HCT116 (cell line): Measurements from ENCODE around the gene ABCA1. TPM values are rescaled to one million over a fixed set of nuclear protein-coding genes. Genes with fewer than 3 reads are reported as not detected.

Experiments
- ATAC-seq: fragments of 200-7000 bp; cut with Tn5 transposase; 2 replicates; pipeline ENCODE4 v1.9.1; 2020; ENCODE audit warnings: mild to moderate bottlenecking, moderate library complexity
- BruUV-seq: library from RNA; stranded (reverse); fragments of 400-500 nt; replicated peaks from 2 replicates; lab custom pipeline; 2021; lab: Mats Ljungman, UMichigan
- CTCF ChIA-PET: fragments of 300-600 bp; sonication (Branson Sonifier 250); formaldehyde crosslinking; loops from one replicate; lab custom pipeline; 2021; ENCODE audit warnings: antibody characterized with exemption; lab: Charles Lee
- POLR2A ChIA-PET: fragments of 300-600, 350-600 bp; sonication (Branson Sonifier 250); formaldehyde crosslinking; loops from one replicate; lab custom pipeline; 2021; ENCODE audit warnings: antibody characterized with exemption; lab: Charles Lee
- RAD21 ChIA-PET, 2 experiments: fragments of 300-600 bp; sonication (Branson Sonifier 250); formaldehyde crosslinking; loops; one replicate each; lab custom pipeline; 2023; ENCODE audit warnings: low total read pairs in 2 of 2; ENCODE audit not compliant: uncharacterized antibody in 2 of 2, unreplicated experiment in 2 of 2, low non-redundant PET in 1 of 2; lab: Charles Lee
- DNase-seq: peaks from one replicate; pipeline ENCODE4 v3.0.0-alpha.2; 2010; ENCODE audit warnings: low read depth, low spot score
- H2AFZ ChIP-seq: fragments of 200-600 bp; shearing (Covaris generic), sonication (generic); 2 replicates; pipeline ENCODE4 v1.6.1; 2017; ENCODE audit warnings: low read depth, mixed run types, mixed read lengths, antibody characterized with exemption, low read length; ENCODE audit not compliant: poor library complexity, severe bottlenecking
- H3K27ac ChIP-seq: 2 replicates; pipeline ENCODE4 v1.5.1; 2012; ENCODE audit warnings: low read depth, low read length
- H3K27me3 ChIP-seq: fragments of 200-600 bp; sonication (generic); 2 replicates; pipeline ENCODE4 v1.6.1; 2016; ENCODE audit warnings: mixed run types, low read length, mixed read lengths; ENCODE audit not compliant: insufficient read depth
- H3K36me3 ChIP-seq, 2 experiments: fragments of 200-500 bp in 1 of 2; fragments of 200-600 bp in 1 of 2; sonication (Bioruptor generic) in 1 of 2; sonication (generic) in 1 of 2; 2 replicates each; pipeline versions ENCODE4 v1.5.1 to v1.6.1; 2014 to 2016; ENCODE audit warnings: low read length in 2 of 2, inconsistent platforms in 1 of 2, mixed read lengths in 1 of 2, mixed run types in 1 of 2; ENCODE audit not compliant: insufficient read depth in 2 of 2, control insufficient read depth in 1 of 2
- H3K4me1 ChIP-seq, 2 experiments: fragments of 200-600 bp in 1 of 2; sonication (generic) in 1 of 2; 2 replicates each; pipeline versions ENCODE4 v1.5.1 to v1.6.1; 2012 to 2017; ENCODE audit warnings: low read length in 2 of 2, inconsistent platforms in 1 of 2, mild to moderate bottlenecking in 1 of 2, mixed read lengths in 1 of 2, mixed run types in 1 of 2, moderate library complexity in 1 of 2; ENCODE audit not compliant: insufficient read depth in 2 of 2, control insufficient read depth in 1 of 2
- H3K4me2 ChIP-seq: fragments of 200-600 bp; sonication (generic); 2 replicates; pipeline ENCODE4 v1.6.1; 2017; ENCODE audit warnings: mixed run types, low read length, mixed read lengths
- H3K4me3 ChIP-seq, 2 experiments: fragments of 200-600 bp in 1 of 2; sonication (generic) in 1 of 2; replicated peaks in 1 of 2; 2 replicates each; pipeline ENCODE4 v1.5.1; 2011 to 2016; ENCODE audit warnings: low read length in 2 of 2, control low read depth in 1 of 2, low read depth in 1 of 2, mild to moderate bottlenecking in 1 of 2, mixed read lengths in 1 of 2, mixed run types in 1 of 2
- H3K79me2 ChIP-seq: fragments of 200-600 bp; sonication (generic); 2 replicates; pipeline ENCODE4 v1.6.1; 2017; ENCODE audit warnings: mild to moderate bottlenecking, mixed run types, low read length, moderate library complexity, mixed read lengths; ENCODE audit not compliant: insufficient read depth
- H3K9ac ChIP-seq: fragments of 200-600 bp; sonication (generic); 2 replicates; pipeline ENCODE4 v1.6.1; 2016; ENCODE audit warnings: low read length, mixed read lengths
- H3K9me2 ChIP-seq: fragments of 200-600 bp; sonication (generic), shearing (Covaris generic); 2 replicates; pipeline ENCODE4 v1.6.1; 2017; ENCODE audit warnings: mixed run types, mild to moderate bottlenecking, moderate library complexity; ENCODE audit not compliant: insufficient read depth
- H3K9me3 ChIP-seq, 2 experiments: fragments of 200-500 bp in 1 of 2; fragments of 200-600 bp in 1 of 2; sonication (Bioruptor generic) in 1 of 2; sonication (generic) in 1 of 2; 2 replicates each; pipeline ENCODE4 v1.6.1; 2014 to 2017; ENCODE audit warnings: low read length in 2 of 2, mixed read lengths in 2 of 2, inconsistent platforms in 1 of 2, low read depth in 1 of 2, mild to moderate bottlenecking in 1 of 2, mixed run types in 1 of 2, moderate library complexity in 1 of 2; ENCODE audit not compliant: control insufficient read depth in 1 of 2, insufficient read depth in 1 of 2
- H4K20me1 ChIP-seq: fragments of 200-600 bp; sonication (generic), shearing (Covaris generic); 2 replicates; pipeline ENCODE4 v1.6.1; 2017; ENCODE audit warnings: mixed run types, mild to moderate bottlenecking, moderate library complexity; ENCODE audit not compliant: insufficient read depth
- CEBPB ChIP-seq: IDR thresholded peaks from 2 replicates; pipeline ENCODE4 v1.6.1; 2012; ENCODE audit warnings: low read depth
- CTCF ChIP-seq, 3 experiments: fragments of 200-600 bp in 1 of 3; sonication (generic) in 1 of 3; IDR thresholded peaks in 2 of 3; conservative IDR thresholded peaks in 1 of 3; 2 replicates each; pipeline ENCODE4 v1.5.1; 2012 to 2017; ENCODE audit warnings: low read depth in 2 of 3, low read length in 2 of 3, antibody characterized with exemption in 1 of 3, borderline replicate concordance in 1 of 3, control low read depth in 1 of 3, mild to moderate bottlenecking in 1 of 3, mixed read lengths in 1 of 3, mixed run types in 1 of 3, moderate library complexity in 1 of 3; ENCODE audit not compliant: insufficient read depth in 1 of 3
- EZH2phosphoT487 ChIP-seq: fragments of 200-600 bp; IDR thresholded peaks from 2 replicates; pipeline ENCODE4 v1.6.1; 2018; ENCODE audit warnings: antibody characterized with exemption, borderline replicate concordance
- MAX ChIP-seq: IDR thresholded peaks from 2 replicates; pipeline ENCODE4 v1.6.1; 2012
- REST ChIP-seq: IDR thresholded peaks from 2 replicates; pipeline ENCODE4 v1.6.1; 2012; ENCODE audit warnings: low read depth
- ZBTB33 ChIP-seq: IDR thresholded peaks from 2 replicates; pipeline ENCODE4 v1.6.1; 2011; ENCODE audit warnings: mild to moderate bottlenecking, low read length, moderate library complexity; ENCODE audit not compliant: insufficient replicate concordance; ENCODE audit errors: extremely low read depth
- intact Hi-C: fragments of 100-400 bp; cut with micrococcal nuclease; formaldehyde crosslinking; loops from 2 replicates; pipeline ENCODE4 v1.10.0; 2022
- total RNA-seq: library from RNA; stranded (reverse); gene quantifications from one replicate; pipeline ENCODE4 v1.2.1, GENCODE V29; 2021; ENCODE audit not compliant: unreplicated experiment
- TF ChIP-seq, protein P1 (sequence below): IDR thresholded peaks from 2 replicates; pipeline ENCODE4 v1.6.1; 2012

Gene ABCA1
- total RNA-seq, 1 experiment from 2014 or later = 0.89 TPM

DNA sequence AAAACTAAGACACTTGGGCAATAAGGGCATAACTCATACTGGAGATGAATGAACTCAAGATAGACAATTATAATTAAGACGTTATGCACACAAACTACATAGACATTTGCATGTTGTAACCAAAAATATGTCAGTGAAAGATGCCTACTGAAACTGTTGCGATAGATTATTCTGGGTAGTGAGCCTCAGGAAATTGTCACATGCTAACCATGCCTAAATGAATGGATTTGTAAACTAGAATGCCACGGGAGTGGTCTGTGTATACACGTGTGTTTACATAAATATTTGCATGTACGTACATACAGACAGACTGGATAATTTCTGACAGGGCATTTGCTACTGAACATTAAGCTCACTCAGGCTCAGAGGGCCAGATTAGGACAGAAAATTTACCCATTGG lies 162.8 kb downstream of the ABCA1 start:
- Histone ChIP-seq H3K27ac (no peak overlapping the region), H3K9me3 (no peaks in the 10 kb centered on the region), H3K4me2 (no peak overlapping the region), H3K36me3 (no peaks in the 10 kb centered on the region), H3K4me3 (no peak overlapping the region), H3K9me2 (no peaks in the 10 kb centered on the region; the same call in 1 of the 2 replicates), H3K9ac (no peak overlapping the region), H3K4me1 (no peaks in the 10 kb centered on the region), H3K79me2 (no peaks in the 10 kb centered on the region), H3K27me3 (no peaks in the 10 kb centered on the region), H2AFZ (no peak overlapping the region), H4K20me1 (no peaks in the 10 kb centered on the region)
- ATAC-seq (no peak), DNase-seq (no peak)
- ChIA-PET POLR2A (no interaction called here), CTCF (no interaction called here), RAD21 (no interaction called here)
- TF ChIP-seq REST (no peak), CEBPB (no peak), EZH2phosphoT487 (no peak), ZBTB33 (no peak), MAX (no peak), CTCF (IDR thresholded peaks at IDR 0.05 in 2 of 3, conservative IDR thresholded peaks at IDR 0.05 in 1 of 3; ENCODE audit: borderline replicate concordance in 1 of 3, insufficient read depth in 1 of 3, low read depth in 2 of 3, low read length in 2 of 3) (no peak)
- TF ChIP-seq, protein P1, sequence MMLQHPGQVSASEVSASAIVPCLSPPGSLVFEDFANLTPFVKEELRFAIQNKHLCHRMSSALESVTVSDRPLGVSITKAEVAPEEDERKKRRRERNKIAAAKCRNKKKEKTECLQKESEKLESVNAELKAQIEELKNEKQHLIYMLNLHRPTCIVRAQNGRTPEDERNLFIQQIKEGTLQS = no peak
- BruUV-seq = no TSS peak
- intact Hi-C loops = no loop called here
